Effector memory CD8-positive, alpha-beta T cell (primary cell): ENCODE data around the gene LY9.
"Not testable (repeated sequence)": the region's sequence is repeated elsewhere in the genome, so short reads cannot be mapped to it uniquely, and the experiment has no call there.

Experiments
- ATAC-seq: fragments of 150-1000 bp; cut with Tn5 transposase; replicated peaks from 2 replicates; pipeline ENCODE4 v1.10.0; 2021; ENCODE audit warnings: mild to moderate bottlenecking, moderate library complexity
- DNase-seq, 3 experiments: peaks; one replicate each; pipeline ENCODE4 v3.0.0; 2021
- H3K27ac Mint-ChIP-seq, 2 donors: one replicate each; pipeline ENCODE4 v1.8.0; 2022; ENCODE audit warnings: mild to moderate bottlenecking in 2 of 2, mixed read lengths in 2 of 2, moderate library complexity in 2 of 2
- H3K27me3 Mint-ChIP-seq, 2 donors: one replicate each; pipeline ENCODE4 v1.8.0; 2022; ENCODE audit warnings: mixed read lengths in 2 of 2
- H3K36me3 Mint-ChIP-seq: one replicate; pipeline ENCODE4 v1.8.0; 2022; ENCODE audit warnings: mild to moderate bottlenecking, moderate library complexity, mixed read lengths; ENCODE audit not compliant: insufficient read depth
- H3K4me1 Mint-ChIP-seq, 2 donors: one replicate each; pipeline ENCODE4 v1.8.0; 2022; ENCODE audit warnings: low read depth in 2 of 2, mixed read lengths in 2 of 2
- H3K4me3 Mint-ChIP-seq, 2 donors: one replicate each; pipeline ENCODE4 v1.8.0; 2022; ENCODE audit warnings: mild to moderate bottlenecking in 2 of 2, mixed read lengths in 2 of 2, moderate library complexity in 2 of 2
- H3K9me3 Mint-ChIP-seq, 2 donors: one replicate each; pipeline ENCODE4 v1.8.0; 2022; ENCODE audit warnings: mixed read lengths in 2 of 2

The LY9 gene

DNA sequence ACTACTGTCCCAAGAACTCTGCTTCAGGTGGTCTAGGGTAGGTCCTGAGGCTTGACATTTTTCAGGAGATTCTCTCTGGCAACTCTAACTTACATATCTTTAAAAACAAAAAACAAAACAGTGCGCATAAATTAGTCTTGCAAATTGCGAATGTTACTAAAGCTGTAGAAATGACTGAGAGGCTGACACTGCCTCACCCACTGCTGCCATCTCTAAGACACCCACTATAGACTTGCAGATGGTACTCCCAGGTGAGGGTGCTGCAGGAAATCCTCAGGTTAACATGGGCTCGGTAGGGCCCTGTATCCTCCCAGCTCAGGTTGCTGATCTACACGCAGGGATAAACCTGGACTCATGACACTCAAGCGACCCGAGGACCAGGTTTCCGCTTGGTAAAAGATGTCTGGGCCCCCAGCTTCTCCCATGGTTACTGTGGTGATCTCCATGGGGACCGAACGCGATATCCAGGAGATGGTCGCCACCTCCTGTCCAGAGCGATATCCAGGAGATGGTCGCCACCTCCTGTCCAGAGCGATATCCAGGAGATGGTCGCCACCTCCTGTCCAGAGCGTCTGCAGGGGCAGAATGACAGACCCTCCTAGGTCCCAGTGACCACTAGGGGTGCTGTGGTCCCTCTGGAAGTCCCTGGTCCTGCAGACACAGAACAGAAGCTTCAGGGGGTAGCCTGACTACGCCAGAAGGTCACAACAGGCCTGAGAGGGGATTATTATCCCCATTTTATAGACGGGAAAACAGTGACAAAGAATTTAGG lies 16.2 kb upstream of the LY9 start:
- peaks cover 20 to 22% of the 10 kb centered on the region in 2 donors for H3K4me1 Mint-ChIP-seq
- no peak overlapping the region for H3K4me3 Mint-ChIP-seq
- no peaks in the 10 kb centered on the region for H3K27me3 Mint-ChIP-seq
- H3K36me3 Mint-ChIP-seq: peaks cover 3% of the 10 kb centered on the region
- no peaks in the 10 kb centered on the region for H3K9me3 Mint-ChIP-seq
- H3K27ac Mint-ChIP-seq: no peak overlapping the region
- DNase-seq: peak in 2 of 3 experiments; percentile 29 to 32
- peak; percentile 50 for ATAC-seq

DNA sequence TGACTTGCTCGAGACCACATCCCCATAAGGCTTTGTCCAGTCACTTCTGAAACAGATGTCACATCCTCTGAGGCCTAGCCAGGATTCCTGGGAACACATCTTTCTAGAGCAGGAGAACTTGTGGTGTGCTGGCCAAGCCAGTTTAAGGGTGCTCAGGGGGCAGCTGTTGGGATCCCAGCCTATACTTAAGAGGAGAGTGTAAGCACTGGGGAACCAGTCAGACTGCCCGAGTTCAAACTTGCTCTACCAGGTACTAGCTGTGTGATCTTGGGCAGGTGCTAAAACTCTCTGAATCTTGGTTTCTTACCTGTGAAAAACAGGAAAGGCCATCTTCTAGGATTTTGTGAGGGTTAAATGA lies 15.6 kb upstream of the LY9 start:
- H3K36me3 Mint-ChIP-seq: peaks cover 3% of the 10 kb centered on the region
- ATAC-seq: no peak

DNA sequence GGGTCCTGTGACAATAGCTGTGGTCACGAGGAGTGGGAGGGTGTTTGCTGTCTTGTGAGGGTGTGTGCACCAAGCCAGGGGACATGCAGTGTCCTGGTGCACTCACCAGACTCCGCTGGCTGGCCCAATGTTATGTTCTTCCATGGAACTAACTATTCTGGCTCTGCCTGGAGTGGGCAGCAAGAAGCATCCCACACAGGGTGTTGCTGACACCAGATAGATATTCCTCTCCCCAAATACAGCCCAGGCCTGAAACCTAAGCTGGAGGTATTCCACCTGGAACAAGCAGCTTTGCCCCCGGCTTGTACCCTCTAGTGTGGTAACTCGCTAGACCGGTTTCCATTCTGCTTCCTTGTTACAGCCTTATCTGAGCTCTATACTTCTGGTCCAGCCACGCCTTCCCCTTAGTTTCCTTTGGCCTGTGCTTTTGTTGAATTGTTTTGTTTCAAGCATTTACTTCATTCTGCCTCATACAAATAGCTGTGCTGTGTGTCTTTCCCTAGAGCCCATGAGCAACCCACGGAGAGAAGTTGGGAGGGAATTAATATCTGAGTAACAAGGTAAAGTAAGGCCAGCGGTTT lies 14.7 kb upstream of the LY9 start:
- Mint-ChIP-seq H3K27me3 (no peaks in the 10 kb centered on the region), H3K4me3 (peak overlapping the region in 1 of 2 donors; percentile 74), H3K4me1 (peaks cover 16 to 17% of the 10 kb centered on the region in 2 donors), H3K36me3 (peaks cover 3% of the 10 kb centered on the region), H3K9me3 (no peaks in the 10 kb centered on the region), H3K27ac (peak overlapping the region; percentile 31 to 47)
- DNase-seq (no peak), ATAC-seq (no peak)

More for the DNA sequence above, 15.6 kb upstream of the LY9 start:
- Mint-ChIP-seq H3K4me3 (no peak overlapping the region), H3K4me1 (peaks cover 16 to 17% of the 10 kb centered on the region in 2 donors), H3K9me3 (no peaks in the 10 kb centered on the region), H3K27me3 (no peaks in the 10 kb centered on the region), H3K27ac (no peak overlapping the region)
- DNase-seq: no peak

DNA sequence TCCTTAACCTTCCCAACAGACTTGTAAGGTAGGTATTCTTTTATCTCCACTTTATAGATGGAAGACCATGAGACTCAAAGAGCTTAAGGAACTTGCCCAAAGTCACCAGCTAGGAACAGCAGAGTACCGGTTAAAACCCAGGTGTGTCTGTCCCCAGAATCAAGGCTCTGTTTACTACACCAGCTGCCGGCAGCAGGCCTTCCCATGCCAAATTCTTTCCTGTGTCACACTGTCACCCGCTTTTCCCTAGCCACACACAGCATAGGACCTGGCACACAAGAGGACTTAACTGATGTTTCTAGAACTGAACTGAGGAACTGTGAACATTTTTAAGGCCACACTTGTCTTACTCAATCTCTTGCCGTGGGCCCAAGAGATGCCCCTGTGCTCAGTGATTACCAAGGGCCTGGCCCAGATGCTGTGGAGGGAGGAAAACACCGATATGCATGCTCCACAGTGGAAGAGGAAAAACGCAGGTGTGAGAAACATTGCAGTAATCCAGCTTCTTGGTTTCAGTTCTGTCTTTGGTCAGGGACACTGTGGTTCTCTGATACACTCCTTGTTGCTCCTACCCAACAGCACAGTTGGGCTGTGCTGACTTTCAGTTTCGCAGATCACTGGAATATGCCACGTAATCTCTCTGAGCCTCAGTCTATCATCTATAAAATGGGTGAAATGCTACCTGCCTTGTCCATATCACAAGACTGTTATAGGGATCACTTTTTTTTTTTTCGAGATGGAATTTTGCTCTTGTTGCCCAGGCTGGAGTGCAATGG lies 13.9 kb upstream of the LY9 start:
- peak overlapping the region; percentile 31 to 47 for H3K27ac Mint-ChIP-seq
- no peak for DNase-seq
- peak overlapping the region; percentile 73 to 74 for H3K4me3 Mint-ChIP-seq

DNA sequence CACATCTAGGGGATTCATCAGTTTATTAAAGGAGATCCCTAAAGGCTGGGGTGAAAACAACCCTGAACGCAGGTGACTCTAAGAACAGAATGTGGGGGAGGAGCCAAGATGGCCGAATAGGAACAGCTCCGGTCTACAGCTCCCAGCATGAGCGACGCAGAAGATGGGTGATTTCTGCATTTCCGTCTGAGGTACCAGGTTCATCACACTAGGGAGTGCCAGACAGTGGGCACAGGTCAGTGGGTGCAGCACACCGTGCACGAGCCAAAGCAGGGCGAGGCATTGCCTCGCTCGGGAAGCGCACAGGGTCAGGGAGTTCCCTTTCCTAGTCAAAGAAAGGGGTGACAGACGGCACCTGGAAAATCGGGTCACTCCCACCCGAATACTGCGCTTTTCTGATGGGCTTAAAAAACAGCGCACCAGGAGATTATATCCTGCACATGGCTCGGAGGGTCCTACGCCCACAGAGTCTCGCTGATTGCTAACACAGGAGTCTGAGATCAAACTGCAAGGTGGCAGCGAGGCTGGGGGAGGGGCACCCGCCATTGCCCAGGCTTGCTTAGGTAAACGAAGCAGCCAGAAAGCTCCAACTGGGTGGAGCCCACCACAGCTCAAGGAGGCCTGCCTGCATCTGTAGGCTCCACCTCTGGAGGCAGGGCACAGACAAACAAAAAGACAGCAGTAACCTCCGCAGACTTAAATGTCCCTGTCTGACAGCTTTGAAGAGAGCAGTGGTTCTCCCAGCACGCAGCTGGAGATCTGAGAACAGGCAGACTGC lies 12.8 kb upstream of the LY9 start:
- DNase-seq, H3K27me3 Mint-ChIP-seq, H3K36me3 Mint-ChIP-seq, H3K27ac Mint-ChIP-seq, ATAC-seq, H3K9me3 Mint-ChIP-seq: not testable (repeated sequence)
- Mint-ChIP-seq H3K4me1 (peaks cover 10 to 11% of the 10 kb centered on the region in 2 donors), H3K4me3 (peak overlapping the region in 1 of 2 donors; percentile 74)

More for the DNA sequence above, 13.9 kb upstream of the LY9 start:
- Mint-ChIP-seq H3K9me3 (no peaks in the 10 kb centered on the region), H3K36me3 (peaks cover 3% of the 10 kb centered on the region), H3K4me1 (peaks cover 16% of the 10 kb centered on the region in 2 donors), H3K27me3 (no peaks in the 10 kb centered on the region)
- peak; percentile 83 for ATAC-seq

DNA sequence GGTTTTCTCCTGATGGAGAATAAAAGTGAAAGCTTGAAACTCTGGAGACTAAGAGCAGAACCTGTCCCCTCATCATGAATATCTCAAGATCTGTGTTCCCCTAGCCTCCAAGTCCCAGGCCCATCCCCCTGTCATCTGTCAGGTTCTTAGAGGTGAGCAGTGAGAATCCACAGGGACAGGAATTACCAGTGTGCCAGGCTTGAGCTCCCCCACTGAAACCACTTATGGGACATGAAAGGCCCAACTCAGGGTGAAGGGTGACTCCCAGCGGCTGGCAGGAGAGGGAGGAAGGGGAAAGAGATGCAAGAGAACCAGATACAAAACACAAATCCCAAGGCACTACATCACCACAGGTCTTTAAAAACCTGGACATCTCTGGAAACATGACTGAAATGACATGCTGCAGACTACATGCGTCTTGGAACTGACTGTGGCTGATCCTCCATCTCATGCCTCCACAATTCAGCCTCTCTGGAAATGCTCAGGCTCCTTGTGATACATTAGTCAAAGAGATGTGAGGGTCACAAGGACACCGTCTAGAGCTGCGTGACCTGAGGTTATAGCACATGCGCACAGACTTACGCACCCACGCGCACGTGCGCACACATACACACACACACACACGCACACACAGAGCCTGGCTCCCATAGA lies 6.8 kb upstream of the LY9 start:
- H3K27me3 Mint-ChIP-seq: no peaks in the 10 kb centered on the region
- no peak overlapping the region for H3K4me3 Mint-ChIP-seq
- no peak for ATAC-seq
- H3K9me3 Mint-ChIP-seq: no peaks in the 10 kb centered on the region
- H3K27ac Mint-ChIP-seq: no peak overlapping the region
- DNase-seq: no peak
- H3K4me1 Mint-ChIP-seq: peaks cover 1 to 2% of the 10 kb centered on the region in 2 donors
- H3K36me3 Mint-ChIP-seq: no peaks in the 10 kb centered on the region

DNA sequence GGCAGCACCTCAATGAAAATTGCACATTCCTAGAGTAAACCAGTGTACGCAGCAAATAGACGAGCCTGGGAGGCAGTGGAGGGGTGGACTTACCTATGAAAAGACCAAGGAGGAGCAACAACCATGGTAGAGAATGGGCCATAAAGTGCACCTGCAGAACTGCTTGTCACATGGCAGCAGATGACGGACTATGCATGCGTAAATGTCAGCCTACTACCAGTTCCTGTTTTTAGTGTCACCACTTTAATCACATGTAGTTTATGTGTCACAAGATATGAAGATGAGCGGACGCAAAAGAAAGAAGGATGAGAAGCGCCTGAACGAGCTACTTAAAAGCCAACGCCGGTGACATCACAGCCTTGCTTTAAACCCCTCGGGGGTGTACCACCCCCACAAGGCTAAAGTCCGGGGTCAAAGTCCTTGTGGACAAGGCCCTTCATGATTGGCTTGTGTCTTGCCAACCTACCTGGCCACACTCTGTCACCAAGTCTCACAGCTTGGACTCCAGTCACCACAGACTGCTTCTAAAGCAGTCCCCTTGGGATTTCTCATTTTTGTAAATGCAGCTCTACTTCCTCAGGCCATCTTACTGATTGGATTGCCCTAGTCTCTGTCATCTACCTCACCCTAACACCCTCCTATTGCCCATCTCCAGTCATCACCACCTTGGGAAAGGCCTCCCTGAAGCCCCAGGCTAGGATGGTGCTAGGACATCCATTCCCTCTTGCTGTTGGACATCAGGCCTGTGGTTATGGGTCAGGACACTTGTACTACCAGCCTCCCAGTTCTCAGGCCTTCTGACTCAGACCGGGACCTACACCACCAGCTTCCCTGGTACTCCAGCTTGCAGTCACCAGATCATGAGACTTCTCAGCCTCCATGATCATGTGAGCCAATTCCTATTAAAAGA lies 6.0 kb upstream of the LY9 start:
- ATAC-seq: peak; percentile 59
- no peaks in the 10 kb centered on the region for H3K9me3 Mint-ChIP-seq

DNA sequence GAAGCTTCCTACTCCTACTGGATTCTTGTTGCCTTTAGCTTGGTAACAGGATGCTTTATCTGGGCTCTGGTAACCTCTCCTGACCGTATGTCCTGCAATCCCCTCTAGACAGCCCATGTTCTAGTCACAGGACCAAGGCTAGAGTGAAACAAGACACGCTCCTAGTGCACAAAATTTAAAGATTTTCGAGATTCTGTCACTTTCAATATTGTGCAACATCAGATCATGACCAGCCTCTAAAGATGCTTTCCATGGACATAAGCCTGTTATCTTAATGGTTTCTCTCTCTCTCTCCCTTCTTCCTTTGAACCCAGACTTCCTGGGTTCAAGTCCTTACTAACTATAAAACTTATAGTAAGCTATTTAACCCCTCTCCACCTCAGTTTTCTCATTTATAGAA lies 1.6 kb upstream of the LY9 start:
- H3K27me3 Mint-ChIP-seq: no peaks in the 10 kb centered on the region

More for the DNA sequence above, 6.0 kb upstream of the LY9 start:
- H3K36me3 Mint-ChIP-seq: no peaks in the 10 kb centered on the region
- peaks cover 3 to 9% of the 10 kb centered on the region in 2 donors for H3K4me1 Mint-ChIP-seq
- H3K27me3 Mint-ChIP-seq: no peaks in the 10 kb centered on the region
- DNase-seq: no peak
- H3K27ac Mint-ChIP-seq: peak overlapping the region in 1 of 2 donors; percentile 83
- no peak overlapping the region for H3K4me3 Mint-ChIP-seq

DNA sequence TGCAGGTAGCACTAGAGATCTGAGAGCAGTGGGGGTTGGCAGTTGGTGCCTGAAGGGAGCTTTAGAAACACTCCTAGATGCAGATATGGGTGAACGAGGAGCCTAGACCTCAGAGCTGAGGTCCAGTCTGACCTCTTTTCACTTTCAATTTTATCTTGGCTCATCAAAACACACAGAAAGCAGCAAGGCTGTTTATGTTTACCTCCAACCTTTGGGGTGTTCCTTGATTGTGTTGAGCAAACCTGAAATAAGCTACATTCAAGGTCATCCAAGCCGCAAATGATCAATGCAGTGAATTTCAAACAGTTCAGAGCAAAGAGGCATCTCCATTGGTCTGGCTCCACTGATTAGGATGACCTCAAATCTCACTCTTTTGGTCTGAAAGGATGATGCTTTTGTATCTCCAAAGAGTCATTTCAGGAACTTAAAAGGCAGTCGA lies 1.3 kb downstream of the LY9 start:
- no peak for ATAC-seq
- no peaks in the 10 kb centered on the region for H3K27me3 Mint-ChIP-seq

More for the DNA sequence above, 1.6 kb upstream of the LY9 start:
- Mint-ChIP-seq H3K27ac (peak overlapping the region in 1 of 2 donors; percentile 96), H3K9me3 (no peaks in the 10 kb centered on the region), H3K36me3 (peaks cover 14% of the 10 kb centered on the region), H3K4me1 (peaks cover 33 to 45% of the 10 kb centered on the region in 2 donors), H3K4me3 (no peak overlapping the region)
- ATAC-seq (no peak), DNase-seq (no peak)

DNA sequence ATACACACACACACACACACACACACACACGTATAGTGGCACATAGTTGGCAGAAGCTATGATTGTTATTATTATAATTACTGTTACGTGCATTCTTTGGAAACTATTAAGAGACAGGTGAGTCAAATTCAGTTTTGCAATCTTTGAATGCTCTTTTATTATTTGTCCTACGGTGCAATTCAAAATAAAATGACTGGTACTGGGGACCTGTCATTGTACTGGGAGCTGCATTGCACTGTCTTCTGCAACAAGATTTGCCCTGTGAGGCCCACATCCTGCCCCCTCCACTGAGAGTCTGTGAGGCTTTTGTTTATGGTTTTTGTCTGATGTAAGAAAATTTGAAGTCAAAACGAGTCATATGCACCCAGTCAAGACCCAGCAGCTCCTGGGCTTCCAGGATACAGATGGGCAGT lies 1.9 kb downstream of the LY9 start:
- DNase-seq (peak; percentile 52 to 60 (median 54)), ATAC-seq (peak; percentile 57)
- Mint-ChIP-seq H3K9me3 (no peaks in the 10 kb centered on the region), H3K27ac (peak overlapping the region; percentile 96), H3K4me1 (peaks cover 57 to 73% of the 10 kb centered on the region in 2 donors), H3K4me3 (peak overlapping the region; percentile 94 to 95), H3K27me3 (no peaks in the 10 kb centered on the region), H3K36me3 (peaks cover 39% of the 10 kb centered on the region)

More for the DNA sequence above, 1.3 kb downstream of the LY9 start:
- H3K36me3 Mint-ChIP-seq: peaks cover 34% of the 10 kb centered on the region
- peaks cover 53 to 69% of the 10 kb centered on the region in 2 donors for H3K4me1 Mint-ChIP-seq
- peak overlapping the region; percentile 96 for H3K27ac Mint-ChIP-seq
- no peak for DNase-seq
- H3K4me3 Mint-ChIP-seq: peak overlapping the region; percentile 94 to 95
- H3K9me3 Mint-ChIP-seq: no peaks in the 10 kb centered on the region

DNA sequence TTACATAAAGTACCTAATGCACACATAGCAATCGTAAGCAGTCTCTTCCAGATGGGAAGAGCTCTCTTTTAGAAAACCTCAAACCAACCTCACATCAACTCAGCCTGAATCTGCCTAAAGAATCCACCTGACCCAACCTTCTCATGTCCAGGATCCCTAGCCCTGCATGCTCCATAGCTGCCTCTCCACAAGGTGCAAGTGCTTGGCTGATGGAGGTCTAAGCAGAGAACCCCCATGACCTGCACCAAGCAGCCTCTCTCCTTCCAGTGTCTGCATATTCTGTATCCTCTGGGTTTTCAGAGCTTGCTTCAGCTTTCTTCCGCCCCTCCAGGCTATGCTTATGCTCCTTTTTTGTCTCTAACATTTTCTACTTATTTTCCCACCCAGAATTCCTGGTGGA lies 2.5 kb downstream of the LY9 start:
- Mint-ChIP-seq H3K4me3 (peak overlapping the region; percentile 94 to 95), H3K27me3 (no peaks in the 10 kb centered on the region), H3K27ac (peak overlapping the region; percentile 96), H3K9me3 (no peaks in the 10 kb centered on the region), H3K4me1 (peaks cover 59 to 77% of the 10 kb centered on the region in 2 donors), H3K36me3 (peaks cover 44% of the 10 kb centered on the region)
- ATAC-seq: no peak
- no peak for DNase-seq

DNA sequence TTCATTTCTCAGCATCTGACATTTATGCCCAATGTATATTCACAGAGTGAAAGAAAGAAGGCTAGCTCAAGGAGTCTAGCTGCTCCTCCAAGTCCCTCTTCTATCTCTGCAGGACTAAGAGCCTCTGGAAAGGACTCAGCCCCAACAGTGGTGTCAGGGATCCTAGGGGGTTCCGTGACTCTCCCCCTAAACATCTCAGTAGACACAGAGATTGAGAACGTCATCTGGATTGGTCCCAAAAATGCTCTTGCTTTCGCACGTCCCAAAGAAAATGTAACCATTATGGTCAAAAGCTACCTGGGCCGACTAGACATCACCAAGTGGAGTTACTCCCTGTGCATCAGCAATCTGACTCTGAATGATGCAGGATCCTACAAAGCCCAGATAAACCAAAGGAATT lies 3.7 kb downstream of the LY9 start:
- DNase-seq (no peak), ATAC-seq (no peak)
- no peaks in the 10 kb centered on the region for H3K27me3 Mint-ChIP-seq
- peaks cover 62 to 82% of the 10 kb centered on the region in 2 donors for H3K4me1 Mint-ChIP-seq
- H3K4me3 Mint-ChIP-seq: peak overlapping the region; percentile 94 to 95
- H3K27ac Mint-ChIP-seq: peak overlapping the region; percentile 96
- no peaks in the 10 kb centered on the region for H3K9me3 Mint-ChIP-seq
- peaks cover 57% of the 10 kb centered on the region for H3K36me3 Mint-ChIP-seq
